Fibroblast of lung (primary cell): ENCODE data around the gene C18orf63.

ENCODE experiments used
- CTCF ChIP-seq, 2 donors: IDR thresholded peaks in 1 of 2; conservative IDR thresholded peaks in 1 of 2; 1 replicate in 1 of 2; 2 replicates in 1 of 2; pipeline ENCODE4 v1.5.1; 2011 to 2012; ENCODE audit warnings: low read length in 2 of 2, control low read depth in 1 of 2, inconsistent platforms in 1 of 2, low read depth in 1 of 2, mild to moderate bottlenecking in 1 of 2
- EZH2 ChIP-seq: IDR thresholded peaks from 2 replicates; pipeline ENCODE4 v1.5.1; 2012; ENCODE audit warnings: low read length, control low read depth, mild to moderate bottlenecking; ENCODE audit errors: missing control alignments

- TF ChIP-seq CTCF (conservative IDR thresholded peaks at IDR 0.05 in 1 of 2, IDR thresholded peaks at IDR 0.05 in 1 of 2; ENCODE audit: low read depth in 1 of 2, low read length in 2 of 2): no peak
- no peak for TF ChIP-seq EZH2
These were observed 16.5 kb upstream of the C18orf63 start for GRCh38 chr18:74299162-74299561.
